SK-N-MC (cell line): ENCODE data around the gene MXD4.

Source experiments
- EZH2 ChIP-seq: fragments of 200-600 bp; sonication (generic); IDR thresholded peaks from one replicate; pipeline ENCODE4 v1.6.1; 2017; ENCODE audit warnings: antibody characterized with exemption
- POLR2AphosphoS5 ChIP-seq: IDR thresholded peaks from 2 replicates; pipeline ENCODE4 v1.6.1; 2012; ENCODE audit warnings: mild to moderate bottlenecking, low read depth, low read length, borderline replicate concordance

GRCh38 chr4:2255501-2256155 lies 6.3 kb downstream of the MXD4 start:
- TF ChIP-seq POLR2AphosphoS5 (no peak), EZH2 (no peak)
